ENCODE data around the gene TFAP2D.

Gene TFAP2D

DNA sequence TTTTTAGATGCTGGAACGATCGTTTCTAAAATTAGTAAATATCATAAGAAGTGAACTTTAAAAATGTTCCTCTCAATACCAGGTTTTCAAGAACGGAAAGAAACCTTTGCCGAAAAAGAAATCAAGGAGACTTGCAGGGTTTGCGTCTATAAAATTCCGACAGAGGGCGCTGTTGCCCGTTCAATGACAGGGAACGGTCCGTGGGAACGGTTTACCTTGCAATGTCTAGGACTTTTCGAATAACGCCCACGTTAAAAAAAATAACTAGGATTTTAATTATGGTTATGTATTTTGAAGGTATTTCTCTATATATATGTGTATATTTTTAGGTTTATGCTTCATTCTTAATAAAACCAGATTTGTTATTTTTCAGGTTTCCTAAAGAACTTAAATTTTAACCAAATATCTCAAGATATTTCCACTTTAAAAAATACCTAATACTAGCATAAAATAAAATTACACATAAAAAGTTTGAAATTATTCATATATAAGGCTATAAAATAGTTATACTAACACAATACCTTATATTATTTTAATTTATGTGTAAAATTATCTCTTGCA lies 102.9 kb downstream of the TFAP2D start:
- DNase-seq: peak; percentile 67

DNA sequence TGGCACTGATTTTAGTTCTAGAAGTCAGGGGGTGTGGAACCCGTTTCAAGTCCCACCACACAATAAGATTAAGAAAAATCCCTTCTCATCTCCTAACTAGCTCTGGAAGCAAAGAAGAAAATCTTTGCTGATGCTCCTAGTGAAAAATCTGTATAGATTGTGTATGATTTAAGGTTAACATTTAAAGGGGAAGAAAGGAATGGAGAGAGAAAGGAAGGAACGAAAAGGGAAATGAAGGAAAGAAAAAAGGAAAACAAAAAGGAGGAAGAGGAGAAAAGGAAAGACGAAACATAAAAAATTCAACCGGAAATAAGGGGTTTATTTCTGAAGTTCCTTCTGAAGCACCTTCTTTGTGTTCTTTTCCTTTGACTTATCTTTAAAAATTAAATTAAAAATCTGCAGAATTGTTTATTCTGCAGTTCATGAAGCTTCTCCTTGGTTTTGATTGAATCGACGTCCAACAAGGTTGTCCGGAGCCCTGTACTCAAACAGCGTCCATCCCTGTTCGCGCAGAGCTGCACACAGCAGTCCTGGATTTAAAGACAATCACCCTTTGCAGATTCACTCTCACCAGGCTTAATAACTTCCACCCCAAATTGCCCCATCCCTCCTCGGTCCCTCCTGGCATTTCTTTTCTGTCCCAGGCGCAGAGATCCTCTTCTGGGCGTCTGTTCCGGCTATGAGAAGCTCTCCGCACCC lies 103.8 kb downstream of the TFAP2D start:
- in situ Hi-C loops (cut with MboI; ENCODE audit: low pct_unique_long_range_greater_than_20kb, low sequenced_read_pairs): no loop called here

More for the DNA sequence above, 102.9 kb downstream of the TFAP2D start:
- in situ Hi-C loops (cut with MboI; ENCODE audit: low pct_unique_long_range_greater_than_20kb, low sequenced_read_pairs): no loop called here

DNA sequence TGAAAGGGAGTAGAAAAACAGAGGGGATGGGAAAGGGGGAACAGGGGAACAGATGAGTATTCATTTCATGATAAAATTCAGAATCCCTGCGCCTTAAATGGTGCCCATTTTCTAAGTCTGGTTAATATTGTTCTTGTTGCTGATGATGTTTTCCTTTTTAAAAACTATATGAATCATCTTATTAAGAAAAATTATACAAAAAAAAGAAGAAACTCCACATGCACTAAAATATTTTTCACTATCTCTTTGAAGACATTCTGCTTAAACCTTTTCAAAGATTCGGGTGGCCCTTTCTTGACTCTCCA lies 104.3 kb downstream of the TFAP2D start:
- DNase-seq: no peak
- in situ Hi-C loops (cut with MboI; ENCODE audit: low pct_unique_long_range_greater_than_20kb, low sequenced_read_pairs): no loop called here

More for the DNA sequence above, 103.8 kb downstream of the TFAP2D start:
- DNase-seq: no peak

DNA sequence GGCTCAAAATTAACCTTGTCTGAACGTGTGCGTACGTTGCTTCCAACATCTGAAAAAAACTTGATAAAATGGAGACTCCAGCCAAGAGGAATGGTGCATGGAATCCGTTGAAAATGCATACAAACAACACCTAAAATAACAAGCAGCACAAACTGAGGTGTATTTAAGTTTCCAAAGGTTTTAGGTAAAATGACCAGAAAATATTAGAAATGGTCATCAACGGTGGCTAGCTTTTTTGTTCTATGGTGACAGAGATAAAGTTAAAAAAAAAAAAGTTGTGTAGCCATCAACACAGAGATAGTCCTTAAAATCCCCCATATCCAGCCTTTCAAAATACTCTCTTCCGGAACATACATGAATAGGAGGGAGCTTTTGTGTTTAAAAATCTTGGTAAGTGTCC lies 104.7 kb downstream of the TFAP2D start:
- no peak for DNase-seq
- in situ Hi-C loops (cut with MboI; ENCODE audit: low pct_unique_long_range_greater_than_20kb, low sequenced_read_pairs): no loop called here

DNA sequence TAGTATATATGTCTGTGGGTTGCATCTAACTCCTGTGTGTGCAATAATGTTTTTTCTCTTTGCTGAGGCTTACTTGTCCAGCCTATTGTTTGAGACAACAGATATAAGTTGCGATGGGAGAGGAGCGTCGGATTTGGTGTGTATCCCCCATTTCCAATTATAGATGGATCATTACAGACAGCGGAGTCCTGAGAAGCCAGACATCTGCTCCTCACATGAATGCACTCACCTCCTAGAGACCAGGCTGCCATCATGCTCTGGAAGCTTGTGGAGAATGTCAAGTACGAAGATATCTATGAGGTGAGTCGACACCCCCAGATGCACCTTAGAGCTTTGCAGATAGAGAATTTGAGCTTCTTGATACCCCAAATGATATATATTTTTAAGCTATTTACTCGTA lies 105.3 kb downstream of the TFAP2D start, which contains the start of gene TFAP2B:
Gene TFAP2B (plus strand): TSS at position 199 of the 400 bp plus-strand sequence. CDS start 21 bp downstream, at position 220.
- DNase-seq: no peak
- in situ Hi-C loops (cut with MboI; ENCODE audit: low pct_unique_long_range_greater_than_20kb, low sequenced_read_pairs): no loop called here

DNA sequence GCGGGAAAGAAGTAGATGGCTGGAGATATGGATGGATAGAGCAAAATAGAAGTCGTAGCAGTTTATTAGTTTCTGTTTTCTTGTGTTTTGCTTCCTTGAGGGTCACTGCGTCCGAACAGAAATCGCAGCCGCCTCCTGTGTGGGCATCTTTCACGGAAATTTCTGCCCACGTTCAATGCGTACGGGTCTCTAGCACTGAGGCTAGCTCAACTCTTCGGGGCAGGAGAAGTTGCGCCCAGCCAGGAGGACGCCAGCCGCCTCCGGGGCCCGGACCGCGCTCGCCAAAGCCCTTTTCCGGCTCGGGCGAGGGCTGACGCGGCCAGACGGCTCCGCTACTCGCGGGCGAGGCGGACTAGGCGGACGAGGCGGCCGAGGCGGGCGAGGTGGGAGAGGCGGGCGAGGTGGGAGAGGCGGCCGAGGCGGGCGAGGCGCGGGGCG lies 106.2 kb downstream of the TFAP2D start:
- DNase-seq: no peak
- in situ Hi-C loops (cut with MboI; ENCODE audit: low pct_unique_long_range_greater_than_20kb, low sequenced_read_pairs): no loop called here

DNA sequence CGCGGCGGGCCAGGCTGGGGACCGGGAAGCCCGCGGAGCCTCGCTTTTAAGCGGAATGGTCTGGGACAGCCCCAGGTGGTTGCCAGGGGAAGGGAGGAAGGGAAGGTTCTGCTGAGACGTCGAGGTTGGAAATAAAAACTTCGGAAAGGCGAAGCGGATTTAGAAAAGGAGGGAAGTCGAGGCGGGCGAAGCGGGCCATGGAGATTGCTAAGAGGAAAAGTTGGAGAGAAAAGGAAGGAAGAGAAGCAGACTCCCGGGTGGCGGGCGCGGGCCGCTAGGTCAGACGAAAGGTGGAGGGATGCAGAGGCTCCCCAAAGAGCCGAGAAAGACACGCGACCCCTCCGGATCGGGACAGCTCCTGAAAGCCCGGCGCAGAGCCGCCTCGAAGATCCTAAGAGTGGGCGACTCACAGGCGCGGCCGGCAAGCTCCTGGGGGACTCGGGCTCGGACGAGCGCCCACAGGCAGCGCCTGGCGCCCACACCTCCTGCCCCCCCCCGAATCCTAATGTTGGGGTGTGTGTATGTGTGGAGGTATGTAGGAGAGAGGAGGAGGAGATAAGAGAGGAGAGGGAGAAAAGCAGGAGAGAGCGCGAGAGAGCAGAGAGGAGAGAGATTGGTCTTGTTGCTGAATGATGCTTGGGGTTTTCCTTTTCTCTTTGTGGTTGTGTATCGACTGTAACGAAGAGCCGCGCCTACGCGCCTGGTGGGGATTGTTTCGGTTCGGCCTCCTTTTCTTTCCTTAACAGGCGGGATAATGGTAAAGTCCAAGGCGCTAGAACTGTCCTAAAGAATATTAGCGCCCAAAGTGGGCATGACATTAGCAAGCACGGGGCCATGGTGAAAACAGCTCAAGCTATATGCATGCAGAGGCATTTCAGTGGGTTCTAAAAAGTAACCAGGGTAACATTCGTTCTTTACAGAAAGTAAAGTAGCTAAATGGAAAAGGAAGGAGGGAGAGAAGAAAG lies 106.9 kb downstream of the TFAP2D start:
- no peak for DNase-seq
- in situ Hi-C loops (cut with MboI; ENCODE audit: low pct_unique_long_range_greater_than_20kb, low sequenced_read_pairs): no loop called here

DNA sequence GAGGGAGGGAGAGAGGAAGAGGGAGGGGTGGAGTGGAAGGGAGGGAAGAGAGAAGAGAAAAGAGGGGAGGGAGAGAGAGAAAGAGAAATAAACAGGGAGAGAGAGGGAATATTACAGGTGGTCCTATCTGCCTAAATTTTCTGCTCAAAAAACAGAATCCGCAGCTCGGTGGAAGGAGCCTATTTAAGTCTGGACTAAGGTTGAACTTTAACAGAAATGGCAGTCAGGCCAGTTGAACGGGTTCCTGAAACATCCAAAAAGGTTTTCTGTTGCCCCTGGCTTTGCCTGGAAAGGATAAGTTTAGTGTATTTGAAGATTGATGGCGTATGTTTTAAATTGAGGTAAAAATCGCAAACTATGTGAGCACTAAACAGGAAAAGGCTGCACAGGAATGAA lies 107.5 kb downstream of the TFAP2D start:
- no peak for DNase-seq
- in situ Hi-C loops (cut with MboI; ENCODE audit: low pct_unique_long_range_greater_than_20kb, low sequenced_read_pairs): no loop called here

DNA sequence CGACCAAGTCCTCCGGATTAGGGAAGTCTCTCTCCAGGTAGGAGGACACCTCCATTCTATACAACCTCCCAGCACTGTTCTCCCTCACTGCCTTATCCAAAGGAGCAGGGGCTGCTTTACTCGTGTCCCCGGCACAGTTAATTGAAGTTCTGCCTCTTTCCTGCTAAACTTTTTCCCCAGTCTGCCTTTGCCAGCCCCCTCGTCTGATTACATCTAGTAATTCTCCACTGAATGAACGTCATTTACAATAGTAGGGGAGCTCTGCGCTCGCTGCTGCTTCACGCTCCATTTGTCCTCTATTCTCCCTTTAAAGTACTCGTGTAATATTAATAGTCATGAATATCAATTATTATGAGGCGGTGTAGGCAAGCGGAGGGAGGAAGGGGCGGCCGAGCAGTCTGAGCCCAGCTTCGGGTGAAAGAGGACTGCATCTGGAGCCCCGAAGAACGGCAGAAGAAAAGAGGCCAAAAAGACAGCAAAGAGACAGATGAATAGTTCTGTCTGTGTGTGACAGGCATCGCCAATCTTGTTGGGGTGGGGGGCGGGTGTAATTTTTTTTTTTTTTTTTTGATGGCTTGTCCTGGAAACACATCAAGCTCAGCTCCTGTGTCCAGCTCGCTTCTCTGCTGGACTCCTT lies 108.2 kb downstream of the TFAP2D start:
- DNase-seq: no peak
- in situ Hi-C loops (cut with MboI; ENCODE audit: low pct_unique_long_range_greater_than_20kb, low sequenced_read_pairs): no loop called here

DNA sequence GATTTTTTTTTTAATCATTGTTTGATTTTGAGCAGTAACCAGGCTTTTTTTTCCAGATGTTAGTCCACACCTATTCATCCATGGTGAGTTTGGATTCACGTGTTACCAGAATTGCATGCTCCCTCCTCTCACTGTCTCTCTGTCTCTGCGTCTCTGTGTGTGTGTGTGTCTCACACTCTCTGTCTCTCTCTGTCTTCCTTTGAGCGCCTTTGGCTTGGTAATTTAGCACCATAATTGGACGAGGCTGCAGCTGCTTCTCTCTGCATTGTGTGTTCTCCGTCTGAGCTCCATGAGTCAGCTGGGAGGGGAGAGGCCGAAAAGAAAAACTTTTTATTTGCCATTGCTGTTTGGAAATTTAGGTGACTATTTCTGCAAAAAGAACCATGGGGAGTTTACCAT lies 108.8 kb downstream of the TFAP2D start:
- in situ Hi-C loops (cut with MboI; ENCODE audit: low pct_unique_long_range_greater_than_20kb, low sequenced_read_pairs): no loop called here
- no peak for DNase-seq

All from KBM-7 (cell line).